Activated CD4-positive, alpha-beta memory T cell treated with anti-CD3 and anti-CD28 coated beads for 36 hours (primary cell): ENCODE data around the gene PSMF1. TPM values are rescaled to one million over a fixed set of nuclear protein-coding genes. Genes with fewer than 3 reads are reported as not detected.

Experiments
- CTCF ChIA-PET: fragments of 350-600 bp; sonication (Branson Sonifier 250); formaldehyde crosslinking; loops from one replicate; lab custom pipeline; 2021; ENCODE audit warnings: antibody characterized with exemption, inconsistent platforms; lab: Charles Lee
- POLR2A ChIA-PET: fragments of 350-600 bp; sonication (Branson Sonifier 250); formaldehyde crosslinking; loops from one replicate; lab custom pipeline; 2021; ENCODE audit warnings: antibody characterized with exemption; lab: Charles Lee
- DNase-seq: peaks from one replicate; pipeline ENCODE4 v3.0.0-alpha.2; 2020
- H3K27ac Mint-ChIP-seq: one replicate; pipeline ENCODE4 v1.8.0; 2021; ENCODE audit warnings: mixed read lengths
- H3K27me3 Mint-ChIP-seq: one replicate; pipeline ENCODE4 v1.8.0; 2021; ENCODE audit warnings: mixed read lengths
- H3K36me3 Mint-ChIP-seq: one replicate; pipeline ENCODE4 v1.8.0; 2021; ENCODE audit warnings: mixed read lengths
- H3K4me1 Mint-ChIP-seq: one replicate; pipeline ENCODE4 v1.8.0; 2021; ENCODE audit warnings: low read depth, mixed read lengths
- H3K4me3 Mint-ChIP-seq: one replicate; pipeline ENCODE4 v1.8.0; 2021; ENCODE audit warnings: mild to moderate bottlenecking, mixed read lengths
- H3K9me3 Mint-ChIP-seq: one replicate; pipeline ENCODE4 v1.8.0; 2021; ENCODE audit warnings: mixed read lengths
- intact Hi-C: fragments of 100-400 bp; cut with micrococcal nuclease; formaldehyde crosslinking; loops from one replicate; pipeline ENCODE4 v1.15.1; 2023
- total RNA-seq, 2 experiments: library from RNA; stranded (reverse); gene quantifications; one replicate each; pipeline ENCODE4 v1.2.3, GENCODE V29; 2021

The PSMF1 gene
- total RNA-seq, 2 experiments from 2014 or later: 140 to 149 TPM

- H3K36me3 Mint-ChIP-seq: no peaks in the 10 kb centered on the region
- ChIA-PET CTCF (interaction anchor here (0.6 to 1.5 kb wide), 4 partner anchors 21 to 228 kb away, joined by 3 to 5 read pairs (median 5); no protein-coding TSS in a partner anchor), POLR2A (no interaction called here)
- peaks cover 24% of the 10 kb centered on the region for H3K27me3 Mint-ChIP-seq
- intact Hi-C loops: loop anchor here (1.0 kb wide), 1 partner anchor 76 kb away; no protein-coding TSS in a partner anchor
- H3K4me3 Mint-ChIP-seq: peak within 1 kb of the TSS; percentile 55
- H3K9me3 Mint-ChIP-seq: no peaks in the 10 kb centered on the region
- no peak within 1 kb of the TSS for H3K27ac Mint-ChIP-seq
- no peak for DNase-seq
- H3K4me1 Mint-ChIP-seq: peaks cover 7% of the 10 kb centered on the region
Measured at GRCh38 chr20:1184638-1185315, 66.4 kb downstream of the PSMF1 start, which contains the start of gene TMEM74B. Gene TMEM74B, minus strand, starts transcription at chr20:1184981. Its CDS starts 1,180 bp downstream, at chr20:1183801.

- Mint-ChIP-seq H3K36me3 (no peaks in the 10 kb centered on the region), H3K9me3 (no peaks in the 10 kb centered on the region), H3K27ac (no peak overlapping the region), H3K4me1 (peaks cover 7% of the 10 kb centered on the region), H3K27me3 (peaks cover 24% of the 10 kb centered on the region), H3K4me3 (no peak overlapping the region)
- peak; percentile 11 for DNase-seq
- intact Hi-C loops: loop anchor here (1.0 kb wide), 1 partner anchor 77 kb away; no protein-coding TSS in a partner anchor
- CTCF ChIA-PET: interaction anchor here (0.6 to 1.5 kb wide), 4 partner anchors 20 to 229 kb away, joined by 3 to 5 read pairs (median 5); no protein-coding TSS in a partner anchor
- POLR2A ChIA-PET: no interaction called here
Measured at GRCh38 chr20:1185316-1185741, 66.9 kb downstream of the PSMF1 start.

GRCh38 chr20:1185790-1186334 lies 67.5 kb downstream of the PSMF1 start:
- peaks cover 7% of the 10 kb centered on the region for H3K4me1 Mint-ChIP-seq
- CTCF ChIA-PET: interaction anchor here (1.2 to 1.5 kb wide), 2 partner anchors 14 to 27 kb away, joined by 3 to 5 read pairs; no protein-coding TSS in a partner anchor
- H3K4me3 Mint-ChIP-seq: peak overlapping the region; percentile 23
- intact Hi-C loops: loop anchor here (1.0 kb wide), 2 partner anchors 35 to 78 kb away; no protein-coding TSS in a partner anchor
- POLR2A ChIA-PET: no interaction called here
- DNase-seq: peak; percentile 72
- peaks cover 24% of the 10 kb centered on the region for H3K27me3 Mint-ChIP-seq
- H3K27ac Mint-ChIP-seq: no peak overlapping the region
- no peaks in the 10 kb centered on the region for H3K36me3 Mint-ChIP-seq
- H3K9me3 Mint-ChIP-seq: no peaks in the 10 kb centered on the region

- POLR2A ChIA-PET: no interaction called here
- H3K27me3 Mint-ChIP-seq: peaks cover 24% of the 10 kb centered on the region
- H3K4me3 Mint-ChIP-seq: no peak overlapping the region
- intact Hi-C loops: loop anchor here (1.0 kb wide), 1 partner anchor 35 kb away; no protein-coding TSS in a partner anchor
- peaks cover 7% of the 10 kb centered on the region for H3K4me1 Mint-ChIP-seq
- H3K27ac Mint-ChIP-seq: no peak overlapping the region
- CTCF ChIA-PET: interaction anchor here (1.0 to 1.5 kb wide), 3 partner anchors 13 to 27 kb away, joined by 3 to 5 read pairs (median 3); no protein-coding TSS in a partner anchor
- no peak for DNase-seq
- H3K9me3 Mint-ChIP-seq: no peaks in the 10 kb centered on the region
- H3K36me3 Mint-ChIP-seq: no peaks in the 10 kb centered on the region
Measured at GRCh38 chr20:1186367-1186991, 68.1 kb downstream of the PSMF1 start.

GRCh38 chr20:1187605-1188171 lies 69.3 kb downstream of the PSMF1 start:
- Mint-ChIP-seq H3K4me1 (peaks cover 7% of the 10 kb centered on the region), H3K36me3 (no peaks in the 10 kb centered on the region), H3K27ac (no peak overlapping the region), H3K4me3 (no peak overlapping the region), H3K27me3 (peaks cover 24% of the 10 kb centered on the region), H3K9me3 (no peaks in the 10 kb centered on the region)
- DNase-seq: no peak
- CTCF ChIA-PET: interaction anchor here (0.8 to 1.0 kb wide), 2 partner anchors 26 to 79 kb away, joined by 3 read pairs; no protein-coding TSS in a partner anchor
- intact Hi-C loops: no loop called here
- POLR2A ChIA-PET: no interaction called here

GRCh38 chr20:1188347-1188746 lies 69.9 kb downstream of the PSMF1 start:
- no peak overlapping the region for H3K27ac Mint-ChIP-seq
- H3K36me3 Mint-ChIP-seq: no peaks in the 10 kb centered on the region
- POLR2A ChIA-PET: no interaction called here
- intact Hi-C loops: no loop called here
- DNase-seq: no peak
- CTCF ChIA-PET: no interaction called here
- no peak overlapping the region for H3K4me3 Mint-ChIP-seq
- H3K27me3 Mint-ChIP-seq: peaks cover 22% of the 10 kb centered on the region
- peaks cover 7% of the 10 kb centered on the region for H3K4me1 Mint-ChIP-seq
- H3K9me3 Mint-ChIP-seq: no peaks in the 10 kb centered on the region

GRCh38 chr20:1189827-1190226 lies 71.4 kb downstream of the PSMF1 start:
- no peaks in the 10 kb centered on the region for H3K36me3 Mint-ChIP-seq
- POLR2A ChIA-PET: no interaction called here
- CTCF ChIA-PET: no interaction called here
- no peak overlapping the region for H3K27ac Mint-ChIP-seq
- H3K9me3 Mint-ChIP-seq: no peaks in the 10 kb centered on the region
- H3K27me3 Mint-ChIP-seq: peaks cover 7% of the 10 kb centered on the region
- H3K4me3 Mint-ChIP-seq: no peak overlapping the region
- DNase-seq: no peak
- no peaks in the 10 kb centered on the region for H3K4me1 Mint-ChIP-seq
- intact Hi-C loops: no loop called here

GRCh38 chr20:1190847-1191246 lies 72.4 kb downstream of the PSMF1 start:
- ChIA-PET CTCF (interaction anchor here (0.6 to 1.6 kb wide), 2 partner anchors 22 to 218 kb away, joined by 4 to 5 read pairs; no protein-coding TSS in a partner anchor), POLR2A (no interaction called here)
- no peak overlapping the region for H3K27ac Mint-ChIP-seq
- intact Hi-C loops: no loop called here
- H3K36me3 Mint-ChIP-seq: no peaks in the 10 kb centered on the region
- no peaks in the 10 kb centered on the region for H3K4me1 Mint-ChIP-seq
- no peaks in the 10 kb centered on the region for H3K9me3 Mint-ChIP-seq
- H3K27me3 Mint-ChIP-seq: peaks cover 7% of the 10 kb centered on the region
- DNase-seq: no peak
- H3K4me3 Mint-ChIP-seq: no peak overlapping the region

GRCh38 chr20:1191299-1191698 lies 72.9 kb downstream of the PSMF1 start:
- Mint-ChIP-seq H3K4me1 (no peaks in the 10 kb centered on the region), H3K27me3 (peaks cover 2% of the 10 kb centered on the region), H3K36me3 (no peaks in the 10 kb centered on the region), H3K27ac (no peak overlapping the region), H3K9me3 (peaks cover under 1% of the 10 kb centered on the region), H3K4me3 (no peak overlapping the region)
- CTCF ChIA-PET: interaction anchor here (0.6 to 1.6 kb wide), 2 partner anchors 22 to 218 kb away, joined by 4 to 5 read pairs; no protein-coding TSS in a partner anchor
- POLR2A ChIA-PET: no interaction called here
- DNase-seq: no peak
- intact Hi-C loops: no loop called here

- intact Hi-C loops: no loop called here
- Mint-ChIP-seq H3K9me3 (peaks cover 2% of the 10 kb centered on the region), H3K27ac (no peak overlapping the region), H3K27me3 (no peaks in the 10 kb centered on the region), H3K4me3 (no peak overlapping the region), H3K4me1 (peaks cover 2% of the 10 kb centered on the region), H3K36me3 (no peaks in the 10 kb centered on the region)
- no peak for DNase-seq
- CTCF ChIA-PET: no interaction called here
- POLR2A ChIA-PET: no interaction called here
Measured at GRCh38 chr20:1195226-1195625, 76.8 kb downstream of the PSMF1 start.

- Mint-ChIP-seq H3K9me3 (peaks cover 2% of the 10 kb centered on the region), H3K27me3 (no peaks in the 10 kb centered on the region), H3K4me3 (no peak overlapping the region), H3K4me1 (peaks cover 2% of the 10 kb centered on the region), H3K36me3 (no peaks in the 10 kb centered on the region), H3K27ac (no peak overlapping the region)
- intact Hi-C loops: no loop called here
- CTCF ChIA-PET: no interaction called here
- no peak for DNase-seq
- POLR2A ChIA-PET: no interaction called here
Measured at GRCh38 chr20:1196634-1197033, 78.2 kb downstream of the PSMF1 start.
